GM08714 (cell line): ENCODE measurements around the gene BACH2.
"Not testable (repeated sequence)": the region's sequence is repeated elsewhere in the genome, so short reads cannot be mapped to it uniquely, and the experiment has no call there.

ENCODE experiments used
- H3K4me3 ChIP-seq: fragments of 200-500 bp; sonication (Bioruptor generic); 2 replicates; pipeline ENCODE4 v1.5.1; 2014; ENCODE audit warnings: mild to moderate bottlenecking, low read length, inconsistent platforms
- ZNF274 ChIP-seq: IDR thresholded peaks from 2 replicates; pipeline ENCODE4 v1.6.1; 2012; ENCODE audit warnings: mild to moderate bottlenecking, low read depth, low read length

BACH2 gene

DNA sequence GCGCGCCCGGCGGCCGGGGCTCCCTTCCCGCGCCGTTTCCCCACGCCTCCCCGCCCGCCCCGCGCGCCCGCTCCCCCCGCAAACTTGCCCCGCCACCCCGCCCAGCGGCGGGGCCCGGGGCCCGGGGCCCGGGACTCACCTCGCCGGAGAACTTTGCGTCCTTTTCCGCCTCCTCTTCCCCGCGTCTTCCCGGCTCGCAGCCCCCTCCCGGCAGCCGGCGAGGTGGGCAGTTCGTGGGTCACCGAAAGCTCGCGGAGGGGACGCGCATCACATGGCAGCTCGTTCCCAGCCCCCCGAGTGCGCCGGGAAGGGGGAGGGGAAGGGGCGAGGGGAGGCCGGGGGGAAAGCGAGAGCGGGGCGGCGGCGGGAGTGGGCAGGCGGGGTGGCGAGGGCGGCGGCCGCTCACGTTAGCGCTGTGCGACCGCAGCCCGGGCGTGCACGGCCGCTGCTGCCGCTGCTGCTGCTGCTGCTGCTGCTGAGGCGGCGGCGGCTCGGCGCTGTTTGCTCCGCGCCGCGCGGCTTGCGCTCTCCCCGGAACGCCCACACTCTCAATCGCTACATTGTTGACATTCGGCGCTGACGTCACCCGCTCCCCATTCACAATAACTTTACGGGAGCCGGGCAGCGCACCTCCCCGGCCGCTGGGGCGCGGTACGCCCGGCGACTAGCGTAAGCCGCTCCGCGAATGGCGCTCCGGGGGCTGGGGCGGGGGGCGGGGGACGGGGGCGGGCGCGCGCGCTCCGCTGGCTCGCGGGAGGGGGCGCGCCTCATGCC lies at the start of gene BACH2:
BACH2 (minus strand) TSS at position 503 of the 774 bp plus-strand sequence. CDS start 287,999 bp downstream, outside the sequence.
- TF ChIP-seq ZNF274, result no peak

GRCh38 chr6:90343576-90343975 lies 46.9 kb upstream of the BACH2 start:
- TF ChIP-seq ZNF274, result no peak
- no peak overlapping the region for H3K4me3 ChIP-seq

More for the DNA sequence above, at the start of gene BACH2:
- H3K4me3 ChIP-seq, result peak within 1 kb of the TSS; percentile 45

GRCh38 chr6:90338409-90338808 lies 41.8 kb upstream of the BACH2 start:
- no peak overlapping the region for H3K4me3 ChIP-seq
- TF ChIP-seq ZNF274, result no peak

DNA sequence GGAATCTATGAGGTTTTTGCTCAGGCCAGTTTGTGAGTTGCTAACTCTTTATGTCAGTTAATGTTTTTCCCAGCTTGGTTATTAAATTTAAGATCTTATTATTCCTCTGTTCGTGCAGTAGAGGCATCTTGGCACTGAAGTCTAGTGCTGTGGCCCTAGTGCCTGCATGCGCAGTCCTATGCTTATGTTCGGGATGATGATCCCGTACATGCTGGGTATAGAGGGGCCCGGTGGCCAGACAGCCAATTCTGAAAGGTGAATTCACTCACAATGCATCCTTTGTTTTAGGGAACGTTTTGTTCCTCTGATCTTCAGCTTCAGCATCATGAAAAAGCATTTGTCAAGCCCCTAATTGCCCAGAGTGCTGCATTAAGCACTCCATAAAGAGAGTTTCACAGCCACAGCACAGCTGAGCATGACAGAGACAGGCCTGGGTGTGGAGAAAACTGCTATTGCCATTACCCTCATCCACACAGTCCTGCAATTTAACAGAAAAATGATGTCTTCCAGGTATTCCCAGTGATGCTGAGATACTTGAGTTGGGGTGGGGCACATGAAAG lies 39.8 kb upstream of the BACH2 start:
- no peak overlapping the region for H3K4me3 ChIP-seq
- TF ChIP-seq ZNF274, result no peak

- no peak for TF ChIP-seq ZNF274
- no peak overlapping the region for H3K4me3 ChIP-seq
These were observed 37.3 kb upstream of the BACH2 start for GRCh38 chr6:90333928-90334327.

- not testable (repeated sequence) for H3K4me3 ChIP-seq
These were observed 36.4 kb upstream of the BACH2 start for GRCh38 chr6:90332978-90333543.

DNA sequence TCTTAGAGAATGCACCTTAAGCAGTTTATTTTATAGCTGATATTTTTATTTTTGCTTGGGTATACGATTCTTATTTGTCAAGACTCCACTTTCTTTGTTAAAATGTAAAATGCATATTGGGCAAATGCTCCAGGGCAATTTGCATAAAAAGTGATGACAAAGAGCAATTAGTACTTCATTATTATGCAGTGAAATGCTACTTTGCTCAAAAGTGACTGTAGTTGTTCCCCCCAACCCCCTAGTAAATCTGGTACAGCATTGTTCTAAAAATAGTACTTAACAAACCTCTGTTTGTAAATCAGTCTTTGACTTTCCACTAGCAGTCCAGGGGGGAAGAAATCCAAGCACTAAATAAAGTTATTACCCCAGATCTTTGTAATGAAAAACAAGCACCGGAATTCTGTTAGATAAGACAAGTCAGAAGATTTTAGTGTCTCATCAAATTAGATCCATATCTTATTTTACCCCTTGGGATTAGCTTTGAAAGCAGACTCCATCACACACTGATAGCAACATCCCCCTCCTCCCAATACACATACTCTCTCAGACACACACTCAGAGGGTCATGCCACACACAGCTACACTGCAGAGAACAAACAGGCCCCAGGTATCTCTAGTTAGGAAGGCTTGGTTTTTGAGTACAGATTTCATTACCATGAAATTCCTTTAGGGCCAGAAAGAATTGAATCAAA lies 32.9 kb upstream of the BACH2 start:
- H3K4me3 ChIP-seq, result no peak overlapping the region
- TF ChIP-seq ZNF274, result no peak

- no peak for TF ChIP-seq ZNF274
These were observed 31.4 kb upstream of the BACH2 start for GRCh38 chr6:90328004-90328403.

DNA sequence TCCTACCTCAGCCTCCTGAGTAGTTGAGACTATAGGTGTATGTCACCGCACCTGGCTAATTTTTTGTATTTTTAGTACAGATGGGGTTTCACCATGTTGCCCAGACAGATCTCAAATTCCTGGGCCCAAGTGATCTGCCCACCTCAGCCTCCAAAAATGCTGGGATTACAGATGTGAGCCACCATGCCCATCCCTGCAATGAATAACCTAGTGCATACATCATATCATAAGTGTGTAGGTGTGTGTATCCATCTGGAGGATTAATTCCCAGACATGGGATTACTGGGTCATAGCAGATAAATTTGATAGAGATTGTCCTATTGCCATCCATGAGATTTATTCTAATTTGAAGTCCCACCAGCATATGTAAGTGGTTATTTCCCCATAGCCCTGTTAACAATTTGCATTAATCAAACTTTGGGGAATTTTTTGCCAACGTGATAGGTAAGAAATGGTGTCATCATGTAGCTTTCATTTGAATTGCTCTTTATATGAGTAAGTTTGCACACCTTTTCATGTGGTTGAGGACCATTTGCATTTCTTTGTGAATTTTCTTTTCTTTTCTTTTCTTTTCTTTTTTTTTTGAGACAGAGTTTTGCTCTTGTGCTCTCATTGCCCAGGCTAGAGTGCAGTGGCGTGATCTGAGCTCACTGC lies 29.9 kb upstream of the BACH2 start:
- H3K4me3 ChIP-seq, result no peak overlapping the region
- TF ChIP-seq ZNF274, result no peak

More at GRCh38 chr6:90328004-90328403, 31.4 kb upstream of the BACH2 start:
- H3K4me3 ChIP-seq, result no peak overlapping the region

- no peak for TF ChIP-seq ZNF274
- H3K4me3 ChIP-seq, result no peak overlapping the region
These were observed 27.1 kb upstream of the BACH2 start for GRCh38 chr6:90323706-90324105.

GRCh38 chr6:90322976-90323474 lies 26.4 kb upstream of the BACH2 start:
- no peak overlapping the region for H3K4me3 ChIP-seq
- no peak for TF ChIP-seq ZNF274

DNA sequence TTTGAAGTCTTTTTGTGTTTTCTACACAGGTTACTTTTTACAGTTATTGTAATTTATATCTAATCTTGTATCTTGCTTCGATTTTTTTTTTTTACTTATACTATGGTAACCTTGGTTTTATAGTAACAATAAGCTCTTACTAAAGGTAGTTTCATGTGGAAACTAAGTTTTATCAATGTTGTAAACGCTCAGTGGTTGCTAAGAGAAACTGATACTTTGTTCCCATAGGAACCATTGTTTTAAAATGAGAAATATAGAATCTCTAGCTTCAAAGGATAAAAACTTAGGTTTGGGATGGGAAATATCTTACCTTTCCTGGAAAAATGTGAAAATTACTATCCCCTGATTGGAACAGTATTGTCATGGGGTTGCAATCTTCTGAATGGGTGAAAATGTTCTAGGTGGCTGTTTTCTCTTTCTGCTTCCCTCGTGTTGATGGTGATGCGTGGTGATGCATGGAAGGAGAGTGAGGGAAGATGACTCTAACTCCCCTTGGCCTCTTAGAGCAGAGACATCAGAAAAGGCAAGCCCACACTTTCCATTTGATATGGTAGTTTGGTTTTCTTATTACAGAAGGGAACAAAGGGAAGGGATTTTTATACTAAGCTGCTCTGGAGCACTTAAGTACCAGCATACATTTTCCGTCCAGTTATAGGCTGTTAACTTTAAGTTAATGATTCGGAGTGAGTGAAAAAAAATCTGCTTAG lies 23.5 kb upstream of the BACH2 start:
- H3K4me3 ChIP-seq, result no peak overlapping the region
- no peak for TF ChIP-seq ZNF274

DNA sequence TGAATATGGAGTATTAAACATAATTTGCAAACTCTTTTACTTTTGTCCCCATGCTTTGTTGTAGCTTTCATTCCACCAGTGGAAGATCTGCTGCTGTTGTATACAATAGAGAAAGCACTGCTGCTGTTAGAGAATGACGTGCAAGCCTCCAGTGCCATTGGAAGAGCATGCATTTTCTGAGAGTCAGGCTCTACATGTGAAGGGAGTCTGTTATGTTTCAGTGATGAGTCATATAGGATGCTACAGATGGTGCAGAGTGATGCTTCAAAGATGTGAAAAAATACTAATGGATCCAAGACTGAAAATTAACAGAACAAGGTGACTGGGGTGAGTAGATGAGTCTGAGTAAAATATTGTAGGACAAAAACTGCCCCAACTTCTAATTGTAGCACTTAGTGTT lies 22.4 kb upstream of the BACH2 start:
- H3K4me3 ChIP-seq, result no peak overlapping the region
- TF ChIP-seq ZNF274, result no peak
